GM19463 (cell line): ENCODE data around the gene STK24.
A peak's percentile ranks its signal among the peaks of the same experiment; 100 is the strongest.

Source experiments
- ATAC-seq: cut with Tn5 transposase; IDR thresholded peaks from one replicate; pipeline ENCODE4 v1.9.1; 2021; ENCODE audit warnings: mild to moderate bottlenecking, moderate library complexity; ENCODE audit not compliant: unreplicated experiment

Gene STK24

GRCh38 chr13:98514288-98514687 is 62.6 kb downstream of the STK24 start:
- no peak for ATAC-seq

- no peak for ATAC-seq
Observed at GRCh38 chr13:98513837-98514236, 63.1 kb downstream of the STK24 start.

GRCh38 chr13:98512774-98513665 is 63.9 kb downstream of the STK24 start:
- no peak for ATAC-seq

GRCh38 chr13:98511435-98511834 is 65.5 kb downstream of the STK24 start:
- ATAC-seq: no peak

GRCh38 chr13:98510156-98510509 is 66.8 kb downstream of the STK24 start:
- ATAC-seq: no peak

GRCh38 chr13:98509271-98510155 is 67.4 kb downstream of the STK24 start:
- peak; percentile 47 for ATAC-seq

- no peak for ATAC-seq
Observed at GRCh38 chr13:98508685-98509084, 68.2 kb downstream of the STK24 start.

- no peak for ATAC-seq
Observed at GRCh38 chr13:98508280-98508679, 68.6 kb downstream of the STK24 start.

- ATAC-seq: no peak
Observed at GRCh38 chr13:98507282-98507797, 69.6 kb downstream of the STK24 start.

- no peak for ATAC-seq
Observed at GRCh38 chr13:98506728-98507230, 70.1 kb downstream of the STK24 start.

- ATAC-seq: no peak
Observed at GRCh38 chr13:98506322-98506721, 70.6 kb downstream of the STK24 start.

- no peak for ATAC-seq
Observed at GRCh38 chr13:98505217-98505616, 71.7 kb downstream of the STK24 start.

GRCh38 chr13:98504371-98504963 is 72.4 kb downstream of the STK24 start:
- peak; percentile 49 for ATAC-seq

- ATAC-seq: no peak
Observed at GRCh38 chr13:98504029-98504351, 72.9 kb downstream of the STK24 start.

GRCh38 chr13:98503175-98504028 is 73.5 kb downstream of the STK24 start:
- no peak for ATAC-seq

- ATAC-seq: peak; percentile 76
Observed at GRCh38 chr13:98500963-98501421, 75.9 kb downstream of the STK24 start.

- no peak for ATAC-seq
Observed at GRCh38 chr13:98496966-98497365, 79.9 kb downstream of the STK24 start.

GRCh38 chr13:98496479-98496791 is 80.5 kb downstream of the STK24 start:
- no peak for ATAC-seq

- ATAC-seq: no peak
Observed at GRCh38 chr13:98495627-98496478, 81.1 kb downstream of the STK24 start.
